T-helper 22 cell (primary cell): ENCODE results near the gene HSPB2.

Source experiments
- DNase-seq: peaks from one replicate; pipeline ENCODE4 v3.0.0-alpha.2; 2020; ENCODE audit warnings: low read depth

Gene HSPB2

GRCh38 chr11:111939836-111940604 lies 27.5 kb downstream of the HSPB2 start:
- no peak for DNase-seq

GRCh38 chr11:111941963-111942362 lies 29.4 kb downstream of the HSPB2 start:
- no peak for DNase-seq

- DNase-seq: no peak
These were observed 30.3 kb downstream of the HSPB2 start for GRCh38 chr11:111942829-111943228.

DNA sequence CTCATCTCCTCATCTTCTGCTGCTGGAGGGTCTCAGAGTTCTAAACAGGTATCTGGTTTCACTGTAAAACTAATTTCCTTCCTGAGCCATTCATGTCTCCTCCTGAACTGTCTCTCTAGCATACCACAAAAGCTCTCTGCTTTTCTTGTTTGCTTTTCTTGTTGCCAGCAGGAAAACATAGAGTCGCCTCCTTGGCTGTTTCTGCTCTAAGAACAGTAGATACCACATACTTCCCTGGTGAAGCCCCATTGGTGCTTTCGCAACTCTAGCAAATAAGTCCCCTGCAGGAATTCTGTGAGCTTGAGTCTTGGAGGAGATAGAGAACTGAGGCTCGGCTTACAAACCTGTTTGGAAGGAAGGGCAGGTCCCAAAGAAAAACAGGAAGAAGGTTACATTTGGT lies 31.6 kb downstream of the HSPB2 start:
- no peak for DNase-seq

DNA sequence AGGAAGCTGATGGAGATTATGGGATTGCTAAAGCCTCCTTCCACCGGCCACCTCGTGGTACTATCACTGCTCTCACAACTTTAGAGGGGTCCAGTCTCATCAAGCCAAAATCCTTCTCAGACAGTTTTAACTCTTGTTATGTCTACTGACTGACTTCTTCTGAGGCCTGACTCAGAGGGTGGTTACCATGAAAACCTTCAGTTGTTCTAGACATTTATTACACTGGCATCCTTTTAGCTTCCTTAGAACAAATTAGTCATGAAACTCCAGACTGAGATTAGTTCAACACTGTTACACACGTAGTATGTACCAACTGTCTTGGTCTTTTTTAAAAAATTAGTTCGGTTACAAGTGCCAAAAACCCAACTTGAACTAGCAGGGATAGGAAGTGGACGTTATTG lies 32.1 kb downstream of the HSPB2 start:
- DNase-seq: no peak

DNA sequence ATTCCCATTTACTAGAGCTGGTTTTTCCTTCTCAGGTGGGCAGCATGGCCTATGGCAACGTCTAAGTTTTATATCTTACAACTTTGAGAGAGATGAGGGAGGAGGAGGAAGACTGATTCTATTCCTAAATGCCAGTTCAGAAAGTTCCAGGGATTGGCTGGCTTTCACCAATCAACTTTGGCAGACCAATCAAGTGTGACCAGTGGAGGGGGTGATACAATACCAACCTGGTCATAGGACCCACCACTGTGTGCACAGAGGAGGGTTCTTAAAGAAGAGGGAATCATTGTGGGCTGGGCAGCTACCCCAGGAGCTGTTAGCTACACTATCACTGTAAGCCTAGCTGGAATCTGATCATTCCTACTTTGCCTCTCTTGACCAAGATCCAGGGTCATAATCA lies 32.7 kb downstream of the HSPB2 start:
- no peak for DNase-seq

DNA sequence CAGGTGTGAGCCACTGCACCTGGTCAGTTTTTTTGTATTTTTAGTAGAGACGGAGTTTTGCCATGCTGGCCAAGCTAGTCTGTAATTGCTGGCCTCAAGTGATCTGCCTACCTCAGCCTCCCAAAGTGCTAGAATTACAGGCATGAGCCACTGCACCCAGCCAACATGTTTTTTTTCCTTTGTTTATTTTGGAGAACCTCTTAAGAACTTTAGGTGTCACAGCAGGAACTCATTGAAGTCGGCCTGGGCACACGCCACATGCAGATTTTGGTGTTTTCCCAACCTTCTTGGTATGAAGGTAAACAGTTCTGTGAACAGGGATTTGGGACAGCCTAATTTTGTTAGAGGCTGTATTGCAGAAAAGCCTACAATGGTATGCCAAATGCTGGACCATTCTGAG lies 34.0 kb downstream of the HSPB2 start:
- no peak for DNase-seq

GRCh38 chr11:111947143-111947542 lies 34.6 kb downstream of the HSPB2 start:
- DNase-seq: no peak

DNA sequence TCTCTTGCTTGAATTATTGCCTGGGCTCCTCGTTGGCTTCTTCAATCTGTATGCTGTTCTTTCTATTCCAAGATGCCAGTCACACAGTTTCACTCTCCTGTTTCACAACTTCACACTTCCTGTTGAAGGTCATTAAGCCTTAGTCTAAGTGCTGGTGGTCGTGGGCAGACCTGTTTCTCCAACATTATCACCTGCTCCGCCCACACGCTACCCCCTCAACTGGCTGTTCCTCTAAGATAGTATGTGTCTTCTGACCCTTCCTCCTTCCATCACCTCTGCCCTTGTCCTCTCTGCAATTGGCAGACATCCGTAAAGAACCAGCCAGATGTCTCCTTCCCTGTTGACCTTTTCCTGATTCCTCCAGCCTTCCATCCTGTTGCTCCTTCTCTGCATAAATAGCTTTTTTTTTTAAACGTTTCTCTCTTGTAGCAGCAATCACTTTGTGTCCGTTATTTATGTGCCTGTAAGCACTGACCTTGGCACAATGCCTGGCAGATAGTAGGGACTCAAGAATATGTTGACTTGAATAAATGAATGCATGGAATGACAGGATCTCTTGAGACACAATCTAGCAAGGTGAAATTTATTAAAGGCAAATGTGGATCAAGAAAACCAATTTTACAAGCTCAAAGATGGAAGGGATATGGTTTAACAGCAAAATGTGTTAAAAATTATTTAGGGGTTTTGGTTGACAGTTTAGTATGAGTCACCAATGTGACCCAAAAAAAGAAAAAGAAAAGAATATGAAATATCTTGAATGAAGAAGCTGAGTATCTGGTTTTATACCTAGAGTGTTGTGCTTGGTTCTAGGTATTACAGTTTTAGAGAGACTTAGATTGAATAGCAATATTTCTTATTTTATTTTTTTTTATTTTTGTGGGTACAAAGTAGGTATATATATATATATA lies 37.2 kb downstream of the HSPB2 start:
- no peak for DNase-seq

- no peak for DNase-seq
These were observed 39.0 kb downstream of the HSPB2 start for GRCh38 chr11:111951565-111951964.

DNA sequence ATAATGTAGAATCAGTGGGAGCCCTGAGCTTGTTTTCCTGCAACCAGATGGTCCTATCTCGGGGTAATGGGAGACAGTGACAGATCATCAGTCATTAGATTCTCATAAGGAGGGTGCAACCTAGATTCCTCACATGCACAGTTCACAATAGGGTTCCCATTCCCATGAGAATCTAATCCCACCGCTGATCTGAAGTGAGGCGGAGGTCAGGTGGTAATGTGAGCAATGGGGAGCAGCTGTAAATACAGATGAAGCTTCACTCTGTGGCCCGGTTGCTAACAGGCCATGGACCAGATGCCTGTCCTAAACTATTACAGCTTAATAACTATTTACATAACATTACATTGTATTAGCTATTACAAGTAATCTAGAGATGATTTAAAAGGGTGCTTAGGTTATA lies 41.6 kb downstream of the HSPB2 start:
- DNase-seq: no peak

DNA sequence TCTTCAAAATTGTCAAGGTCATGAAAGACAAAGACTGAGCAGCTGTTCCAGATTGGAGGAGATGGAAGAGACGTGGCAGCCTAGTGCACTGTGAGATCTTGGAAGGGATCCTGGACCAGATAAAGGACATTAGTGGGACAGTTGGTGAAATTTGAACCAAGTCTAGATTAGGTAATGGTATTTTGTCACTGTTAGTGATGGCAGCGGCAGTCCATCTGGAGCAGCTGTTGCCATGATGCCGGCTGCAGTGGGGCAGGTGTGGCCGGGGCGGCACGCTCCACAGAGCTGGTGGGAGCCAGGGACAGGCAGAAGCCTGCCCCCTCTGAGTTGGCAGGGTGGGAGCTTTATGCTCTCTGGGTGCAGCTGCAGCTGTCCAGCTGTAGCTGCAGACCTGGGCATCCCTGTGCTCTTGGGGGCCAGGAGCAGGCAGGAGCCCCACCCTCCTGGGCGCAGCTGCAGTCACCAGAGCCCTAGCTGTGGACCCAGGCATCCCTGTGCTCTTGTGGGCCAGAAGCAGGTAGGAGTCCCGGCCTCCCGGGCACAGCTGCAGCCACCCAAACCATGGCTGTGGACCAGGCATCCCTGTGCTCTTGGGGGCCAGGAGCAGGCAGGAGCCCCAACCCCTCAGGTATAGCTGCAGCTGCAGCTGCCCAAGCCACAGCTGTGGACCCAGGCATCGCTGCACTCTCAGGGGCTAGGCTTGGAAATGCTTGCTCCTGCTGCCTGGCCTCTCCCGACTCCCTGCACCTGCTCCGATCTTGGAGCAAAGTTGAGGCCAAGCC lies 45.3 kb downstream of the HSPB2 start:
- DNase-seq: no peak

- DNase-seq: no peak
These were observed 48.4 kb downstream of the HSPB2 start for GRCh38 chr11:111960916-111961315.

- DNase-seq: no peak
These were observed 49.1 kb downstream of the HSPB2 start for GRCh38 chr11:111961389-111962300.
